ENCODE data around the gene WDR18. TPM values are rescaled to one million over a fixed set of nuclear protein-coding genes. Genes with fewer than 3 reads are reported as not detected.

Gene WDR18
- total RNA-seq, 1 experiment from 2014 or later = 94.7 TPM

DNA sequence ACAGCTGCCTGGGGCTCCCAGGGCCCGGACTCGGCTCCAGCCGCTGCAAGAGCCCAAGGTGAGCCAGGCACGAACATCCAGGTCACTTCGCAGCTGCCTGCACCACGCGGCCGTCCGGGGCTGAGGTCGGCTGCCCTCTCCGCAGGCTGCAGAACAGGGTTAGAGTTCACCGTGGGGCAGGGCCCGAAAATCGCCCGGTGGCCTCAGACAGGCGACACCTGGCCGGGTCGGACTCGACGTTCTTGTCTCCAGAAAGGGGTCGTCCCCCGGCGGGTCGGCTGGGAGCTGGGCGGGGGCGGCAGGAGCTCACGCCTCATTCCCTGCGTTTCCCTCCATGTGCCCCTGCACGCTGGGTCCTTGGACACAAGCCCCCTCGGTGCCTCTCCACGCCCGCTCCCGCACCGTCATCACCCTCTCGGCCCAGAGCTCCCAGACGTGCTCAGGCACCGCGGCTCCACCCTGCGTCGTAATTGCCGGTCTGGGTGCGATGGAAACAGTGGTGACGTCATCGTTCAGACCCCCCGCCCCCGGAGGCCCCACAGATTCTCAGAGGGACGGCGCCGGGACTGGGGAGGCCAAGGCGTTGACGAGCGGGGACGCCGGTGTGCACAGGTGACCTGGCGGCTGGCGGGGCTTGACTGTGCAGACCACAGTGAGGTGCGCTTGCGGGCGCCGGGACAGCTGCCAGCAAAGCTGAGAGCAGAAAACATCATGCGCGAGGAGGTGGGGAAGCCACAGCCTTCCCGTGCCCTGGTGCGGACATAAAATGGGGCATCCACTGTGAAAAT, 12.1 kb downstream of the WDR18 start:
- Mint-ChIP-seq H3K36me3 (ENCODE audit: insufficient read depth in 1 of 3, low read depth in 3 of 3) (peaks cover 0 to 9% (median 4%) of the 10 kb centered on the region in 3 experiments; a peak in 5 of 7 replicates), H3K9me3 (no peaks in the 10 kb centered on the region; a peak in 1 of 5 replicates), H3K27ac (no peak overlapping the region), H3K4me1 (peaks cover 5 to 10% of the 10 kb centered on the region in 2 experiments), H3K27me3 (ENCODE audit: low read depth) (peaks cover 42% of the 10 kb centered on the region), H3K4me3 (peak overlapping the region; percentile 31 to 67; a peak in 4 of 5 replicates)
- WGBS (ENCODE audit: extremely low coverage, insufficient read length, low lambda C conversion rate) = no CpG with 5 or more reads among the region's 64 CpGs
- peaks cover 8% of the 10 kb centered on the region for H3K27me3 ChIP-seq (ENCODE audit: insufficient read depth, low read length)
- no peak for TF ChIP-seq CTCF (conservative IDR thresholded peaks at IDR 0.05)
- H3K9me3 ChIP-seq (ENCODE audit: control insufficient read depth, low read depth, low read length) = no peaks in the 10 kb centered on the region
- H3K4ac ChIP-seq (ENCODE audit: low read depth, low read length) = no peak overlapping the region
- H3K79me1 ChIP-seq (ENCODE audit: insufficient read depth, low read depth, low read length, poor library complexity, severe bottlenecking) = no peaks in the 10 kb centered on the region
- H2BK120ac ChIP-seq (ENCODE audit: low read depth, low read length, poor library complexity, severe bottlenecking) = no peak overlapping the region
- peak overlapping the region; percentile 30 for H3K4me2 ChIP-seq (ENCODE audit: insufficient read depth, insufficient read length, low read length)
- no peak for DNase-seq
- no peak overlapping the region for H2BK15ac ChIP-seq (ENCODE audit: low read depth, low read length)
- no peak overlapping the region for H4K5ac ChIP-seq (ENCODE audit: insufficient read length, low read depth, low read length)
- no peak overlapping the region for H3K27ac ChIP-seq (ENCODE audit: insufficient read length, low read depth, low read length)
- peak overlapping the region; percentile 17; the same call in 1 of the 2 replicates for H3K14ac ChIP-seq (ENCODE audit: insufficient read depth, low read length)
- no peaks in the 10 kb centered on the region for H3K79me2 ChIP-seq (ENCODE audit: insufficient read depth, low read length)
- H3T11ph ChIP-seq (ENCODE audit: low read length) = no peak overlapping the region
- no peak overlapping the region for H3K56ac ChIP-seq (ENCODE audit: insufficient read length, low read depth, low read length)
- no peak overlapping the region for H3K18ac ChIP-seq (ENCODE audit: insufficient read length, low read depth, low read length)
- H4K20me1 ChIP-seq (ENCODE audit: control insufficient read depth, insufficient read depth, insufficient read length) = peaks cover 4% of the 10 kb centered on the region
- no peak overlapping the region for H2BK12ac ChIP-seq (ENCODE audit: insufficient read length, low read depth, low read length)
- H3K4me1 ChIP-seq (ENCODE audit: insufficient read depth, low read length) = no peaks in the 10 kb centered on the region
- H3K23ac ChIP-seq (ENCODE audit: insufficient read length, low read depth, low read length) = no peak overlapping the region
- H4K91ac ChIP-seq (ENCODE audit: insufficient read length, low read depth, low read length) = no peak overlapping the region
- H3K9ac ChIP-seq (ENCODE audit: extremely low read depth, insufficient read length, low read length) = no peak overlapping the region
- H2AK5ac ChIP-seq (ENCODE audit: insufficient read length, low read length) = no peak overlapping the region
- no peak overlapping the region for H4K8ac ChIP-seq (replicated peaks; ENCODE audit: insufficient read length, low read depth, low read length)
- peaks cover 7% of the 10 kb centered on the region for H3K23me2 ChIP-seq (ENCODE audit: insufficient read length, low read depth, low read length, poor library complexity, severe bottlenecking)
- no peak overlapping the region for H2BK5ac ChIP-seq (ENCODE audit: insufficient read length, low read length)
- no peak overlapping the region for H2AFZ ChIP-seq (ENCODE audit: low read length)
- H2BK20ac ChIP-seq (ENCODE audit: low read depth, low read length, poor library complexity, severe bottlenecking) = no peak overlapping the region

All from H9 (cell line).